Heart left ventricle (tissue), 16 donors: ENCODE data around the gene TMEM223. TPM values are rescaled to one million over a fixed set of nuclear protein-coding genes. Genes with fewer than 3 reads are reported as not detected.

Source experiments
- ATAC-seq, 4 donors: fragments of 200-7000 bp; cut with Tn5 transposase; one replicate each; pipeline ENCODE4 v1.9.1; 2020 to 2022; ENCODE audit warnings: moderate library complexity in 4 of 4, mild to moderate bottlenecking in 3 of 4, moderate number of reproducible peaks in 1 of 4
- DNase-seq, 5 donors: peaks; one replicate each; pipeline ENCODE4 v3.0.0-alpha.2; 2020
- H3K27ac ChIP-seq, 12 donors: fragments of 200-600 bp; sonication (generic) in 4 of 12; one replicate each; pipeline versions ENCODE4 v1.5.0 to v1.8.0; 2016 to 2022; ENCODE audit warnings: mild to moderate bottlenecking in 2 of 12
- H3K27me3 ChIP-seq, 9 donors: fragments of 200-600 bp; sonication (generic) in 2 of 9; one replicate each; pipeline versions ENCODE4 v1.5.1 to v1.8.0; 2016 to 2022; ENCODE audit warnings: mild to moderate bottlenecking in 3 of 9
- H3K36me3 ChIP-seq, 9 donors: fragments of 200-600 bp; sonication (generic) in 2 of 9; one replicate each; pipeline versions ENCODE4 v1.5.0 to v1.8.0; 2018 to 2022; ENCODE audit warnings: mild to moderate bottlenecking in 2 of 9
- H3K4me1 ChIP-seq, 12 donors: fragments of 200-600 bp; sonication (generic) in 4 of 12; one replicate each; pipeline versions ENCODE4 v1.5.0 to v1.8.0; 2016 to 2022; ENCODE audit warnings: mild to moderate bottlenecking in 3 of 12
- H3K4me3 ChIP-seq, 12 donors: fragments of 200-600 bp; sonication (generic) in 4 of 12; one replicate each; pipeline versions ENCODE4 v1.5.0 to v1.8.0; 2017 to 2022; ENCODE audit warnings: mild to moderate bottlenecking in 9 of 12, moderate library complexity in 4 of 12
- H3K9me3 ChIP-seq, 12 donors: fragments of 200-600 bp; sonication (generic) in 4 of 12; one replicate each; pipeline versions ENCODE4 v1.5.0 to v1.8.0; 2016 to 2022; ENCODE audit warnings: mild to moderate bottlenecking in 1 of 12
- CTCF ChIP-seq, 12 donors: fragments of 200-600 bp; sonication (generic) in 4 of 12; IDR thresholded peaks; one replicate each; pipeline versions ENCODE4 v1.5.0 to v1.8.0; 2018 to 2022; ENCODE audit warnings: antibody characterized with exemption in 12 of 12, mild to moderate bottlenecking in 5 of 12
- POLR2A ChIP-seq, 2 donors: fragments of 450-650 bp; IDR thresholded peaks; one replicate each; pipeline ENCODE4 v1.6.1; 2017; ENCODE audit warnings: antibody characterized with exemption in 2 of 2, mild to moderate bottlenecking in 2 of 2, moderate library complexity in 2 of 2
- WGBS, 4 donors: extraction: QIAGEN DNeasy Blood & Tissue Kit in 2 of 4; methylation state at CpG; one replicate each; pipeline versions ENCODE4 v1.1.5 to v1.1.7; 2013 to 2018; 5-methylcytosine and 5-hydroxymethylcytosine counted together
- intact Hi-C, 10 donors: fragments of 100-400 bp; cut with DNase I; formaldehyde crosslinking; loops; one replicate each; pipeline versions ENCODE4 v1.11.1 to v1.14.2; 2022
- polyA plus RNA-seq, 2 donors: library from polyadenylated mRNA; stranded (reverse); fragments of 200-250 nt; gene quantifications; one replicate each; pipeline ENCODE4 v1.2.3, GENCODE V29; 2013
- total RNA-seq, 9 donors: library from RNA; depleted of rRNA in 2 of 9; stranded (reverse); fragments of >200 nt in 2 of 9; fragmentation: NEBNext Ultra II Directional in 3 of 9; extraction: Animal tissue kit (Norgen Biotek cat#: 25700) in 3 of 9; gene quantifications; one replicate each; pipeline versions ENCODE4 v1.1.0 to v1.2.4, GENCODE V29; 2016 to 2023
- donor health status: ischemic (EF 13 %, LVEDD 7.1; RV severe dilation, severe dysfunction).
- donor health status: healthy with polysubstance abuse.
- donor health status: DM: no; HTN: yes; CAD: no.
- donor health status: DM: no; HTN: no; CAD: no.
- donor health status: ischemic (EF 25% LVEDD 6.9; RV normal size, moderate dysfunction).
- donor health status: ischemic (EF 25% LVEDD 5.7; RV mildly dilated, moderate dysfunction).
- donor health status: healthy.
- donor health status: DM: yes; HTN: yes; CAD: no.
- donor health status: ischemic (EF 35%, LVEDD 5.7; RV mildly dilated, moderate dysfunction).
- donor health status: nonischemic (EF 11% LVEDD 7.7; RV severe dilation, severe dysfunction).
- donor health status: DM: yes; HTN: yes; CAD: no.
- donor health status: PGD.
- donor health status: ischemic (EF 29% LVEDD 5.4; RV normal size, mild dysfunction).
- donor health status: nonischemic (EF 23%, LVEDD 6.1; RV moderate dilation, normal function).

TMEM223 gene
- total and polyA plus RNA-seq, 11 donors: 19.0 to 55.6 (median 26.3) TPM

- Histone ChIP-seq H3K36me3 (peaks cover 2 to 79% (median 76%) of the 10 kb centered on the region in 9 donors), H3K27me3 (no peaks in the 10 kb centered on the region), H3K4me1 (peaks cover 0 to 29% (median 16%) of the 10 kb centered on the region in 12 donors), H3K4me3 (no peak overlapping the region), H3K27ac (no peak overlapping the region), H3K9me3 (no peaks in the 10 kb centered on the region)
- WGBS, 4 donors: 80 to 91% (median 87%) methylated on average over 4 of the region's 4 CpGs
- ATAC-seq: no peak
- no peak for TF ChIP-seq POLR2A (IDR thresholded peaks at IDR 0.05)
- no peak for TF ChIP-seq CTCF (IDR thresholded peaks at IDR 0.05)
- intact Hi-C loops: no loop called here
- no peak for DNase-seq
Measured at GRCh38 chr11:62801071-62801470, 9.3 kb upstream of the TMEM223 start.

GRCh38 chr11:62799486-62799885 lies 7.7 kb upstream of the TMEM223 start:
- TF ChIP-seq POLR2A (IDR thresholded peaks at IDR 0.05): no peak
- ATAC-seq: no peak
- DNase-seq: no peak
- 81 to 97% (median 93%) methylated on average over 10 of the region's 10 CpGs for WGBS, 4 donors
- Histone ChIP-seq H3K27me3 (no peaks in the 10 kb centered on the region), H3K36me3 (peaks cover 2 to 95% (median 92%) of the 10 kb centered on the region in 9 donors), H3K4me3 (no peak overlapping the region), H3K27ac (no peak overlapping the region), H3K4me1 (peaks cover 0 to 24% (median 13%) of the 10 kb centered on the region in 12 donors), H3K9me3 (no peaks in the 10 kb centered on the region)
- intact Hi-C loops: no loop called here

- H3K4me3 ChIP-seq: no peak overlapping the region
- peaks cover 2 to 93% (median 92%) of the 10 kb centered on the region in 9 donors for H3K36me3 ChIP-seq
- no peaks in the 10 kb centered on the region for H3K9me3 ChIP-seq
- peaks cover 0 to 21% (median 12%) of the 10 kb centered on the region in 12 donors for H3K4me1 ChIP-seq
- TF ChIP-seq CTCF (IDR thresholded peaks at IDR 0.05) (no peak), POLR2A (IDR thresholded peaks at IDR 0.05) (no peak)
- DNase-seq: no peak
- no peaks in the 10 kb centered on the region for H3K27me3 ChIP-seq
- ATAC-seq: no peak
- 64 to 73% (median 70%) methylated on average over 7 of the region's 7 CpGs for WGBS, 4 donors
- intact Hi-C loops: no loop called here
- no peak overlapping the region for H3K27ac ChIP-seq
Measured at GRCh38 chr11:62796281-62796680, 4.5 kb upstream of the TMEM223 start.

- TF ChIP-seq CTCF (IDR thresholded peaks at IDR 0.05): no peak
- TF ChIP-seq POLR2A (IDR thresholded peaks at IDR 0.05): no peak
- WGBS, 4 donors: 88 to 93% (median 91%) methylated on average over 8 of the region's 8 CpGs
- ATAC-seq (no peak), DNase-seq (no peak)
- H3K9me3 ChIP-seq: no peaks in the 10 kb centered on the region
- H3K36me3 ChIP-seq: peaks cover 2 to 89% (median 84%) of the 10 kb centered on the region in 9 donors
- peaks cover 0 to 34% (median 28%) of the 10 kb centered on the region in 12 donors for H3K4me1 ChIP-seq
- intact Hi-C loops: loop anchor here in 6 of 10 donors (5.0 kb wide), 3 partner anchors 38 to 48 kb away; partner anchors contain the start of genes STX5 (in 4 of the 6), TEX54 (in 4 of the 6) and WDR74 (in 1 of the 6)
- H3K4me3 ChIP-seq: no peak overlapping the region
- H3K27ac ChIP-seq: no peak overlapping the region
- H3K27me3 ChIP-seq: no peaks in the 10 kb centered on the region
Measured at GRCh38 chr11:62794201-62794775, 2.5 kb upstream of the TMEM223 start.
